ENCODE measurements around the gene VIPR2.

DNA sequence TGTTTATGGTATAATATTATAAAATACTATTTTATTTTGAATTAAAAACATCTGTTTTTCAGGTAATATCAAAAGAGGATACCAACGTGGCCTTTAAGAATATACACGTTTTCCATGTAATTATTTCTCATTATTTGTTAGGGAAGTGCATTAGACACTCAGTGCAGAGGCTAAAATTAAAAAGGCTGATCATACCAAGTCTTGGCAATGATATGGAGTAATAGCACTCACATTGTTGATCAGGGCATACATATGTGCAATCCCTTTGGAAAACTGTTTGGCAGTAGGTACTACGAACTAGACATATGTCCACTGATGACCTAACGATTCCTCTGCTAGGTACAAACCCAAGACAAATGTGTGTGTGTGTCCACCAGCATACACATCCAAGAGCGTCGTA is 20.7 kb upstream of the VIPR2 start:
- TF ChIP-seq, protein P1, sequence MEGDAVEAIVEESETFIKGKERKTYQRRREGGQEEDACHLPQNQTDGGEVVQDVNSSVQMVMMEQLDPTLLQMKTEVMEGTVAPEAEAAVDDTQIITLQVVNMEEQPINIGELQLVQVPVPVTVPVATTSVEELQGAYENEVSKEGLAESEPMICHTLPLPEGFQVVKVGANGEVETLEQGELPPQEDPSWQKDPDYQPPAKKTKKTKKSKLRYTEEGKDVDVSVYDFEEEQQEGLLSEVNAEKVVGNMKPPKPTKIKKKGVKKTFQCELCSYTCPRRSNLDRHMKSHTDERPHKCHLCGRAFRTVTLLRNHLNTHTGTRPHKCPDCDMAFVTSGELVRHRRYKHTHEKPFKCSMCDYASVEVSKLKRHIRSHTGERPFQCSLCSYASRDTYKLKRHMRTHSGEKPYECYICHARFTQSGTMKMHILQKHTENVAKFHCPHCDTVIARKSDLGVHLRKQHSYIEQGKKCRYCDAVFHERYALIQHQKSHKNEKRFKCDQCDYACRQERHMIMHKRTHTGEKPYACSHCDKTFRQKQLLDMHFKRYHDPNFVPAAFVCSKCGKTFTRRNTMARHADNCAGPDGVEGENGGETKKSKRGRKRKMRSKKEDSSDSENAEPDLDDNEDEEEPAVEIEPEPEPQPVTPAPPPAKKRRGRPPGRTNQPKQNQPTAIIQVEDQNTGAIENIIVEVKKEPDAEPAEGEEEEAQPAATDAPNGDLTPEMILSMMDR (IDR thresholded peaks at IDR 0.05), result no peak
- TF ChIP-seq POLR2A (IDR thresholded peaks at IDR 0.05), result no peak
